Liver (tissue), 3 donors: ENCODE results near the gene RFC3.

ENCODE experiments used
- EGR1 ChIP-seq, 2 donors: IDR thresholded peaks; 2 replicates each; pipeline ENCODE4 v1.6.1; 2016 to 2018; ENCODE audit warnings: antibody characterized with exemption in 2 of 2, low read depth in 2 of 2
- FOXA2 ChIP-seq: IDR thresholded peaks from 2 replicates; pipeline ENCODE4 v1.6.1; 2016; ENCODE audit warnings: antibody characterized with exemption
- GABPA ChIP-seq, 2 donors: IDR thresholded peaks in 1 of 2; conservative IDR thresholded peaks in 1 of 2; 2 replicates each; pipeline ENCODE4 v1.6.1; 2016; ENCODE audit warnings: antibody characterized with exemption in 2 of 2, mild to moderate bottlenecking in 1 of 2, moderate library complexity in 1 of 2
- HNF4G ChIP-seq: IDR thresholded peaks from 2 replicates; pipeline ENCODE4 v1.6.1; 2016; ENCODE audit warnings: antibody characterized with exemption
- JUND ChIP-seq, 2 donors: IDR thresholded peaks; 2 replicates each; pipeline ENCODE4 v1.6.1; 2016; ENCODE audit warnings: antibody characterized with exemption in 2 of 2
- RAD21 ChIP-seq, 2 donors: IDR thresholded peaks; 2 replicates each; pipeline ENCODE4 v1.6.1; 2016; ENCODE audit warnings: antibody characterized with exemption in 2 of 2, mild to moderate bottlenecking in 2 of 2
- RXRA ChIP-seq, 2 donors: IDR thresholded peaks; 2 replicates each; pipeline ENCODE4 v1.6.1; 2017 to 2018; ENCODE audit warnings: antibody characterized with exemption in 2 of 2, mild to moderate bottlenecking in 1 of 2
- TAF1 ChIP-seq: conservative IDR thresholded peaks from 2 replicates; pipeline ENCODE4 v1.6.1; 2016; ENCODE audit warnings: antibody characterized with exemption, mild to moderate bottlenecking
- YY1 ChIP-seq: IDR thresholded peaks from 2 replicates; pipeline ENCODE4 v1.6.1; 2016; ENCODE audit warnings: antibody characterized with exemption, mild to moderate bottlenecking
- TF ChIP-seq, protein P1 (sequence below): fragments of 150-350 bp; IDR thresholded peaks from 2 replicates; pipeline ENCODE4 v1.5.1; 2017; ENCODE audit warnings: improper control_type of control experiment, low read depth, low read length; ENCODE audit not compliant: missing input control
- TF ChIP-seq, protein P2 (sequence below): IDR thresholded peaks from 2 replicates; pipeline ENCODE4 v1.6.1; 2016; ENCODE audit warnings: antibody characterized with exemption
- TF ChIP-seq, protein P3 (sequence below): IDR thresholded peaks from 2 replicates; pipeline ENCODE4 v1.6.1; 2016; ENCODE audit warnings: antibody characterized with exemption, mild to moderate bottlenecking
- donor health status: healthy.
- donor health status: healthy.

DNA sequence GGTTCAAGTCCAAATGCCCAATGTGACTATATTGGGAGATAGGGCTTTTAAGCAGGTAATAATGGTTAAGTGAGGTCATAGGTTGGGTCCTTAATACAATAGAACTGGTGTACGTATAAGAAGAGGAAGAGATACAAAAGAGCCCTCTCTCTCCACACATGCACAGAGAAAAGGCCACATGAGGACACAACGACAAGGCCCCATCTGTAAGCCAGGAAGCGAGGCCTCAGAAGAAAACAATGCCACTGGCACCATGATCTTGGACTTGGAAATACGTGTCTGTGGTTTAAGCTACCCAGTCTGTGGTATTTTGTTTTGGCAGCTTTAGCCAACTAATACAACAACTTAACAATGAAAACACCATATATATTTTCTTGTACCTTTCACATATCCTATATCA, 23.4 kb upstream of the RFC3 start:
- TF ChIP-seq, protein P1, sequence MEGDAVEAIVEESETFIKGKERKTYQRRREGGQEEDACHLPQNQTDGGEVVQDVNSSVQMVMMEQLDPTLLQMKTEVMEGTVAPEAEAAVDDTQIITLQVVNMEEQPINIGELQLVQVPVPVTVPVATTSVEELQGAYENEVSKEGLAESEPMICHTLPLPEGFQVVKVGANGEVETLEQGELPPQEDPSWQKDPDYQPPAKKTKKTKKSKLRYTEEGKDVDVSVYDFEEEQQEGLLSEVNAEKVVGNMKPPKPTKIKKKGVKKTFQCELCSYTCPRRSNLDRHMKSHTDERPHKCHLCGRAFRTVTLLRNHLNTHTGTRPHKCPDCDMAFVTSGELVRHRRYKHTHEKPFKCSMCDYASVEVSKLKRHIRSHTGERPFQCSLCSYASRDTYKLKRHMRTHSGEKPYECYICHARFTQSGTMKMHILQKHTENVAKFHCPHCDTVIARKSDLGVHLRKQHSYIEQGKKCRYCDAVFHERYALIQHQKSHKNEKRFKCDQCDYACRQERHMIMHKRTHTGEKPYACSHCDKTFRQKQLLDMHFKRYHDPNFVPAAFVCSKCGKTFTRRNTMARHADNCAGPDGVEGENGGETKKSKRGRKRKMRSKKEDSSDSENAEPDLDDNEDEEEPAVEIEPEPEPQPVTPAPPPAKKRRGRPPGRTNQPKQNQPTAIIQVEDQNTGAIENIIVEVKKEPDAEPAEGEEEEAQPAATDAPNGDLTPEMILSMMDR, result no peak
- TF ChIP-seq, protein P2, sequence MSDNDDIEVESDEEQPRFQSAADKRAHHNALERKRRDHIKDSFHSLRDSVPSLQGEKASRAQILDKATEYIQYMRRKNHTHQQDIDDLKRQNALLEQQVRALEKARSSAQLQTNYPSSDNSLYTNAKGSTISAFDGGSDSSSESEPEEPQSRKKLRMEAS, result no peak
- TF ChIP-seq EGR1 (IDR thresholded peaks at IDR 0.05; ENCODE audit: low read depth in 2 of 2) (no peak), JUND (IDR thresholded peaks at IDR 0.05) (no peak), RXRA (IDR thresholded peaks at IDR 0.05) (no peak), TAF1 (no peak), RAD21 (IDR thresholded peaks at IDR 0.05) (no peak), FOXA2 (no peak), YY1 (no peak), GABPA (IDR thresholded peaks at IDR 0.05 in 1 of 2, conservative IDR thresholded peaks at IDR 0.05 in 1 of 2) (no peak), HNF4G (no peak)
- TF ChIP-seq, protein P3, sequence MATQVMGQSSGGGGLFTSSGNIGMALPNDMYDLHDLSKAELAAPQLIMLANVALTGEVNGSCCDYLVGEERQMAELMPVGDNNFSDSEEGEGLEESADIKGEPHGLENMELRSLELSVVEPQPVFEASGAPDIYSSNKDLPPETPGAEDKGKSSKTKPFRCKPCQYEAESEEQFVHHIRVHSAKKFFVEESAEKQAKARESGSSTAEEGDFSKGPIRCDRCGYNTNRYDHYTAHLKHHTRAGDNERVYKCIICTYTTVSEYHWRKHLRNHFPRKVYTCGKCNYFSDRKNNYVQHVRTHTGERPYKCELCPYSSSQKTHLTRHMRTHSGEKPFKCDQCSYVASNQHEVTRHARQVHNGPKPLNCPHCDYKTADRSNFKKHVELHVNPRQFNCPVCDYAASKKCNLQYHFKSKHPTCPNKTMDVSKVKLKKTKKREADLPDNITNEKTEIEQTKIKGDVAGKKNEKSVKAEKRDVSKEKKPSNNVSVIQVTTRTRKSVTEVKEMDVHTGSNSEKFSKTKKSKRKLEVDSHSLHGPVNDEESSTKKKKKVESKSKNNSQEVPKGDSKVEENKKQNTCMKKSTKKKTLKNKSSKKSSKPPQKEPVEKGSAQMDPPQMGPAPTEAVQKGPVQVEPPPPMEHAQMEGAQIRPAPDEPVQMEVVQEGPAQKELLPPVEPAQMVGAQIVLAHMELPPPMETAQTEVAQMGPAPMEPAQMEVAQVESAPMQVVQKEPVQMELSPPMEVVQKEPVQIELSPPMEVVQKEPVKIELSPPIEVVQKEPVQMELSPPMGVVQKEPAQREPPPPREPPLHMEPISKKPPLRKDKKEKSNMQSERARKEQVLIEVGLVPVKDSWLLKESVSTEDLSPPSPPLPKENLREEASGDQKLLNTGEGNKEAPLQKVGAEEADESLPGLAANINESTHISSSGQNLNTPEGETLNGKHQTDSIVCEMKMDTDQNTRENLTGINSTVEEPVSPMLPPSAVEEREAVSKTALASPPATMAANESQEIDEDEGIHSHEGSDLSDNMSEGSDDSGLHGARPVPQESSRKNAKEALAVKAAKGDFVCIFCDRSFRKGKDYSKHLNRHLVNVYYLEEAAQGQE, result no peak
